GM12872 (cell line): ENCODE measurements around the gene AGXT2.

Experiments used
- CTCF ChIP-seq: IDR thresholded peaks from 3 replicates; pipeline ENCODE4 v1.5.1; 2011; ENCODE audit warnings: low read depth, mild to moderate bottlenecking, low read length, moderate library complexity; ENCODE audit not compliant: insufficient read depth

Gene AGXT2

GRCh38 chr5:35026941-35027340, 20.8 kb downstream of the AGXT2 start:
- no peak for TF ChIP-seq CTCF

GRCh38 chr5:35026280-35026840, 21.4 kb downstream of the AGXT2 start:
- TF ChIP-seq CTCF: no peak

GRCh38 chr5:35024911-35025510, 22.7 kb downstream of the AGXT2 start:
- no peak for TF ChIP-seq CTCF

- no peak for TF ChIP-seq CTCF
Measured at GRCh38 chr5:35023391-35024178, 24.2 kb downstream of the AGXT2 start.

- no peak for TF ChIP-seq CTCF
Measured at GRCh38 chr5:35016174-35017051, 31.3 kb downstream of the AGXT2 start.

- no peak for TF ChIP-seq CTCF
Measured at GRCh38 chr5:35015063-35015462, 32.7 kb downstream of the AGXT2 start.

- no peak for TF ChIP-seq CTCF
Measured at GRCh38 chr5:35012796-35013195, 35.0 kb downstream of the AGXT2 start.
